HEK293T (cell line): ENCODE data around the gene HSP90AA1.

Source experiments
- ARNT ChIP-seq: fragments of 450-650 bp; IDR thresholded peaks from 2 replicates; pipeline ENCODE4 v1.6.1; 2017; ENCODE audit warnings: mild to moderate bottlenecking
- BHLHE40 ChIP-seq: fragments of 450-650 bp; IDR thresholded peaks from 2 replicates; pipeline ENCODE4 v1.6.1; 2016; ENCODE audit warnings: mild to moderate bottlenecking, moderate library complexity, borderline replicate concordance
- ELF4 ChIP-seq: fragments of 450-650 bp; IDR thresholded peaks from 2 replicates; pipeline ENCODE4 v1.6.1; 2017; ENCODE audit warnings: antibody characterized with exemption
- FOXM1 ChIP-seq: fragments of 450-650 bp; IDR thresholded peaks from 2 replicates; pipeline ENCODE4 v1.6.1; 2017; ENCODE audit warnings: mild to moderate bottlenecking, borderline replicate concordance
- HDGF ChIP-seq: fragments of 450-650 bp; IDR thresholded peaks from 2 replicates; pipeline ENCODE4 v1.6.1; 2017; ENCODE audit warnings: antibody characterized with exemption, borderline replicate concordance
- NFRKB ChIP-seq: fragments of 450-650 bp; IDR thresholded peaks from 2 replicates; pipeline ENCODE4 v1.6.1; 2016; ENCODE audit warnings: mild to moderate bottlenecking, moderate library complexity
- PKNOX1 ChIP-seq: fragments of 450-650 bp; IDR thresholded peaks from 2 replicates; pipeline ENCODE4 v1.6.1; 2016
- SP1 ChIP-seq: fragments of 450-650 bp; IDR thresholded peaks from 2 replicates; pipeline ENCODE4 v1.6.1; 2017
- TARDBP ChIP-seq: fragments of 450-650 bp; IDR thresholded peaks from 2 replicates; pipeline ENCODE4 v1.6.1; 2016
- ZNF384 ChIP-seq: fragments of 450-650 bp; IDR thresholded peaks from 2 replicates; pipeline ENCODE4 v1.6.1; 2016

- TF ChIP-seq NFRKB (no peak), ARNT (no peak), PKNOX1 (no peak), HDGF (no peak), FOXM1 (no peak), SP1 (no peak), ZNF384 (no peak), BHLHE40 (no peak), TARDBP (no peak), ELF4 (no peak)
Observed at GRCh38 chr14:102080183-102081080, 6.4 kb downstream of the HSP90AA1 start.
